Left cardiac atrium (tissue), 4 donors: ENCODE data around the gene SLC20A1. TPM values are rescaled to one million over a fixed set of nuclear protein-coding genes. Genes with fewer than 3 reads are reported as not detected.
"Not testable (repeated sequence)": the region's sequence is repeated elsewhere in the genome, so short reads cannot be mapped to it uniquely, and the experiment has no call there.

Source experiments
- ATAC-seq, 2 donors: fragments of 200-7000 bp; cut with Tn5 transposase; one replicate each; pipeline ENCODE4 v1.9.1; 2020; ENCODE audit warnings: mild to moderate bottlenecking in 2 of 2, moderate library complexity in 2 of 2
- DNase-seq: peaks from one replicate; pipeline ENCODE4 v3.0.0-alpha.2; 2020
- intact Hi-C, 2 donors: fragments of 100-400 bp; cut with DNase I; formaldehyde crosslinking; loops; one replicate each; pipeline versions ENCODE4 v1.14.1 to v1.15.1; 2022 to 2023
- total RNA-seq, 2 donors: library from RNA; stranded (reverse); fragmentation: NEBNext Ultra II Directional; extraction: Animal tissue kit (Norgen Biotek cat#: 25700); gene quantifications; one replicate each; pipeline ENCODE4 v1.2.1, GENCODE V29; 2021
- donor health status: DM: no; HTN: yes; CAD: no.
- donor health status: DM: no; HTN: yes; CAD: no; lungs with severe emphysema.
- donor health status: DM: yes; HTN: yes; CAD: no.
- donor health status: Dilated cardiomyopathy.

SLC20A1 gene
- total RNA-seq, 2 donors from 2014 or later = 15.1 to 38.1 TPM

- ATAC-seq = peak; percentile 25 to 28
- intact Hi-C loops = no loop called here
- no peak for DNase-seq
Observed at GRCh38 chr2:112665113-112665780, 19.5 kb downstream of the SLC20A1 start.

GRCh38 chr2:112666761-112667122 is 21.0 kb downstream of the SLC20A1 start:
- no peak for DNase-seq
- intact Hi-C loops = no loop called here

GRCh38 chr2:112667540-112667939 is 21.8 kb downstream of the SLC20A1 start:
- intact Hi-C loops, ATAC-seq, DNase-seq: not testable (repeated sequence)

More at GRCh38 chr2:112666761-112667122, 21.0 kb downstream of the SLC20A1 start:
- peak in 1 of 2 donors; percentile 7 for ATAC-seq

GRCh38 chr2:112669667-112670066 is 23.9 kb downstream of the SLC20A1 start:
- intact Hi-C loops = no loop called here
- ATAC-seq = no peak

GRCh38 chr2:112670252-112671022 is 24.7 kb downstream of the SLC20A1 start:
- no peak for ATAC-seq
- no peak for DNase-seq
- intact Hi-C loops = no loop called here

More at GRCh38 chr2:112669667-112670066, 23.9 kb downstream of the SLC20A1 start:
- DNase-seq = no peak

- DNase-seq (no peak), ATAC-seq (no peak)
- intact Hi-C loops = no loop called here
Observed at GRCh38 chr2:112671801-112672200, 26.1 kb downstream of the SLC20A1 start.

- no peak for ATAC-seq
- DNase-seq = no peak
- intact Hi-C loops = no loop called here
Observed at GRCh38 chr2:112673008-112673407, 27.3 kb downstream of the SLC20A1 start.

GRCh38 chr2:112674229-112674628 is 28.5 kb downstream of the SLC20A1 start:
- ATAC-seq (peak; percentile 85 to 88), DNase-seq (peak; percentile 92)
- intact Hi-C loops = no loop called here

GRCh38 chr2:112679484-112679883 is 33.7 kb downstream of the SLC20A1 start:
- intact Hi-C loops = no loop called here
- ATAC-seq (peak; percentile 83 to 86), DNase-seq (peak; percentile 31)

- ATAC-seq (peak in 1 of 2 donors; percentile 29), DNase-seq (no peak)
- intact Hi-C loops = no loop called here
Observed at GRCh38 chr2:112680666-112681101, 34.9 kb downstream of the SLC20A1 start.

- intact Hi-C loops = no loop called here
- DNase-seq (no peak), ATAC-seq (no peak)
Observed at GRCh38 chr2:112682101-112682500, 36.4 kb downstream of the SLC20A1 start.

- DNase-seq = no peak
- no peak for ATAC-seq
- intact Hi-C loops = no loop called here
Observed at GRCh38 chr2:112683550-112684414, 38.0 kb downstream of the SLC20A1 start.

- ATAC-seq (no peak), DNase-seq (no peak)
- intact Hi-C loops = no loop called here
Observed at GRCh38 chr2:112684415-112684775, 38.7 kb downstream of the SLC20A1 start.

- intact Hi-C loops = no loop called here
Observed at GRCh38 chr2:112685271-112685884, 39.6 kb downstream of the SLC20A1 start.

GRCh38 chr2:112686348-112687217 is 40.8 kb downstream of the SLC20A1 start:
- peak in 1 of 2 donors; percentile 23 for ATAC-seq
- intact Hi-C loops = no loop called here

More at GRCh38 chr2:112685271-112685884, 39.6 kb downstream of the SLC20A1 start:
- DNase-seq = no peak
- no peak for ATAC-seq

GRCh38 chr2:112687522-112687921 is 41.8 kb downstream of the SLC20A1 start:
- intact Hi-C loops = no loop called here
- no peak for DNase-seq
- no peak for ATAC-seq

More at GRCh38 chr2:112686348-112687217, 40.8 kb downstream of the SLC20A1 start:
- no peak for DNase-seq

GRCh38 chr2:112688086-112688880 is 42.5 kb downstream of the SLC20A1 start:
- intact Hi-C loops = no loop called here

More at GRCh38 chr2:112688086-112688880, 42.5 kb downstream of the SLC20A1 start:
- DNase-seq (no peak), ATAC-seq (no peak)
